ENCODE data around the gene CDC42BPA. TPM values are rescaled to one million over a fixed set of nuclear protein-coding genes. Genes with fewer than 3 reads are reported as not detected.

CDC42BPA gene
- total and polyA plus RNA-seq, 8 donors: 6.2 to 198 (median 64.5) TPM

DNA sequence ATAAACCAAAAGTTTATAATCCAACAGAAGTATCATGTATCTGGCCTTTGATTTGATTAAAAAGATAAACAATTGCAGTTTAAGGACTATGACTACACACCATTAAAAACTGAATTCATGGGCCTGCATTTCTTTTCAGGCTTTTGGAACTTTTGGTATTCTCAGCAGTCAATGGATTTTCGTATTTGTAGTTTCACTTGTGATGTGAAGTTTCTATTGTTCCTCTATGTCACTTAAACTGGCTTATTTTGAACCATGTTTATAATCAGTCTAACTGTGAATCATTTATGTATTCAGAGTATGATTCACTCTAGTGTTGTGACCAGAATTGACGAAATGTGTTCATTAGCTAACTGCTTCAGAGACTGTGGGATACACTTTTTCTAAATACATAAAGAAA, 245.3 kb downstream of the CDC42BPA start:
- Histone ChIP-seq H3K27ac (no peak overlapping the region), H3K36me3 (peaks cover 0 to 25% (median 19%) of the 10 kb centered on the region in 4 donors), H3K9me3 (no peaks in the 10 kb centered on the region), H3K4me3 (no peak overlapping the region), H3K27me3 (no peaks in the 10 kb centered on the region), H3K4me1 (peaks cover 0 to 19% (median 0%) of the 10 kb centered on the region in 4 donors)
- TF ChIP-seq, protein P1, sequence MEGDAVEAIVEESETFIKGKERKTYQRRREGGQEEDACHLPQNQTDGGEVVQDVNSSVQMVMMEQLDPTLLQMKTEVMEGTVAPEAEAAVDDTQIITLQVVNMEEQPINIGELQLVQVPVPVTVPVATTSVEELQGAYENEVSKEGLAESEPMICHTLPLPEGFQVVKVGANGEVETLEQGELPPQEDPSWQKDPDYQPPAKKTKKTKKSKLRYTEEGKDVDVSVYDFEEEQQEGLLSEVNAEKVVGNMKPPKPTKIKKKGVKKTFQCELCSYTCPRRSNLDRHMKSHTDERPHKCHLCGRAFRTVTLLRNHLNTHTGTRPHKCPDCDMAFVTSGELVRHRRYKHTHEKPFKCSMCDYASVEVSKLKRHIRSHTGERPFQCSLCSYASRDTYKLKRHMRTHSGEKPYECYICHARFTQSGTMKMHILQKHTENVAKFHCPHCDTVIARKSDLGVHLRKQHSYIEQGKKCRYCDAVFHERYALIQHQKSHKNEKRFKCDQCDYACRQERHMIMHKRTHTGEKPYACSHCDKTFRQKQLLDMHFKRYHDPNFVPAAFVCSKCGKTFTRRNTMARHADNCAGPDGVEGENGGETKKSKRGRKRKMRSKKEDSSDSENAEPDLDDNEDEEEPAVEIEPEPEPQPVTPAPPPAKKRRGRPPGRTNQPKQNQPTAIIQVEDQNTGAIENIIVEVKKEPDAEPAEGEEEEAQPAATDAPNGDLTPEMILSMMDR (IDR thresholded peaks at IDR 0.05): no peak
- TF ChIP-seq EP300 (IDR thresholded peaks at IDR 0.05): no peak
- TF ChIP-seq POLR2AphosphoS5 (IDR thresholded peaks at IDR 0.05): no peak
- TF ChIP-seq POLR2A (IDR thresholded peaks at IDR 0.05): no peak
- no peak for DNase-seq
- intact Hi-C loops (cut with DNase I; ENCODE audit: low total_unique reads): no loop called here
- 50 to 66% (median 58%) methylated on average over 2 of the region's 2 CpGs for WGBS, 5 donors

DNA sequence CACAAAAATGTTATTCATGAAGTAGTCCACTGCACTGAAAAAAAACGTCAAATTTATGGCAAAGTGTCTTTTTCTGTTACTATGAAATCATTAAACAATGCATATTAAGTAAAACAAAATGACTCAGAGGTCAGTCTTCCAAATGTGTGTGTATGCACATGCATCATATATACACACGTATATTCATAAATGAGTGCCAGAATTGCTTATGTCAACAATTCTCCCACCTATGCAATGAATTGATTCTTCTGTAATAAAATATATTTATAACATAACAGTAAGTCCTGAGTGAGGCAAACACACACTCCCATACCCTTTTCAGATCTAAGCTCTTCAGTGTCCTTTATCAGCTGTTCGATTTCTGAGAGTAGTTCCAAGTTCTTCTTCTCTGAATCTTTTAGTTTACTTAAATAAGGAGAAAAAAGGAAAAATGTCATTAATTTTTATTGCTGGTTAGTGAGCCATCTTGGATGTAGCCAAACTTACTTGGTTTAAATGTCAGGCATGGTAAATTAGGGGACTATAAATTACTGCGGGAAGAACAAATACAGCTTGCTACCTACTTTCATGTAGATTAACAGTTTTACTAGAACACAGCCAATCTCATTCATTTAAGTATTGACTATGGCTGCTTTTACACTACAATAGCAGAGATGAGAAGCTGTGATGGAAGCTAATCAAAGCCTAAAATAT, 246.3 kb downstream of the CDC42BPA start:
- 81 to 89% (median 87%) methylated on average over 4 of the region's 4 CpGs for WGBS, 5 donors
- intact Hi-C loops (cut with DNase I; ENCODE audit: low total_unique reads): no loop called here

GRCh38 chr1:227070638-227071285, 247.5 kb downstream of the CDC42BPA start:
- Histone ChIP-seq H3K36me3 (peaks cover 0 to 37% (median 25%) of the 10 kb centered on the region in 4 donors), H3K4me3 (no peak overlapping the region), H3K4me1 (peaks cover 0 to 19% (median 0%) of the 10 kb centered on the region in 4 donors), H3K9me3 (no peaks in the 10 kb centered on the region), H3K27me3 (no peaks in the 10 kb centered on the region), H3K27ac (no peak overlapping the region)
- 59 to 90% (median 88%) methylated on average over 4 of the region's 4 CpGs for WGBS, 5 donors
- intact Hi-C loops (cut with DNase I; ENCODE audit: low total_unique reads): no loop called here
- no peak for DNase-seq
- no peak for TF ChIP-seq POLR2A (IDR thresholded peaks at IDR 0.05)
- TF ChIP-seq, protein P1 (IDR thresholded peaks at IDR 0.05): no peak
- no peak for TF ChIP-seq EP300 (IDR thresholded peaks at IDR 0.05)
- TF ChIP-seq POLR2AphosphoS5 (IDR thresholded peaks at IDR 0.05): no peak

More for the DNA sequence above, 246.3 kb downstream of the CDC42BPA start:
- Histone ChIP-seq H3K4me3 (no peak overlapping the region), H3K36me3 (peaks cover 0 to 27% (median 20%) of the 10 kb centered on the region in 4 donors), H3K27ac (no peak overlapping the region), H3K4me1 (peaks cover 0 to 19% (median 0%) of the 10 kb centered on the region in 4 donors), H3K9me3 (no peaks in the 10 kb centered on the region), H3K27me3 (no peaks in the 10 kb centered on the region)
- no peak for DNase-seq
- TF ChIP-seq POLR2A (IDR thresholded peaks at IDR 0.05) (no peak), POLR2AphosphoS5 (IDR thresholded peaks at IDR 0.05) (no peak), EP300 (IDR thresholded peaks at IDR 0.05) (no peak)
- TF ChIP-seq, protein P1 (IDR thresholded peaks at IDR 0.05): no peak

- 83 to 95% (median 90%) methylated on average over 2 of the region's 2 CpGs for WGBS, 5 donors
- Histone ChIP-seq H3K9me3 (no peaks in the 10 kb centered on the region), H3K36me3 (peaks cover 0 to 39% (median 33%) of the 10 kb centered on the region in 4 donors), H3K4me1 (peaks cover 0 to 19% (median 0%) of the 10 kb centered on the region in 4 donors), H3K27me3 (no peaks in the 10 kb centered on the region), H3K27ac (no peak overlapping the region), H3K4me3 (no peak overlapping the region)
- TF ChIP-seq, protein P1 (IDR thresholded peaks at IDR 0.05): no peak
- no peak for TF ChIP-seq EP300 (IDR thresholded peaks at IDR 0.05)
- TF ChIP-seq POLR2AphosphoS5 (IDR thresholded peaks at IDR 0.05): no peak
- no peak for TF ChIP-seq POLR2A (IDR thresholded peaks at IDR 0.05)
- DNase-seq: no peak
- intact Hi-C loops (cut with DNase I; ENCODE audit: low total_unique reads): no loop called here
Observed at GRCh38 chr1:227069490-227069889, 248.8 kb downstream of the CDC42BPA start.

Measured in stomach (tissue), 9 donors.